ENCODE measurements around the gene BRSK2.
"Not testable (repeated sequence)": the region's sequence is repeated elsewhere in the genome, so short reads cannot be mapped to it uniquely, and the experiment has no call there.

BRSK2 gene

GRCh38 chr11:1502168-1502953 lies 112.6 kb downstream of the BRSK2 start:
- DNase-seq = no peak

DNA sequence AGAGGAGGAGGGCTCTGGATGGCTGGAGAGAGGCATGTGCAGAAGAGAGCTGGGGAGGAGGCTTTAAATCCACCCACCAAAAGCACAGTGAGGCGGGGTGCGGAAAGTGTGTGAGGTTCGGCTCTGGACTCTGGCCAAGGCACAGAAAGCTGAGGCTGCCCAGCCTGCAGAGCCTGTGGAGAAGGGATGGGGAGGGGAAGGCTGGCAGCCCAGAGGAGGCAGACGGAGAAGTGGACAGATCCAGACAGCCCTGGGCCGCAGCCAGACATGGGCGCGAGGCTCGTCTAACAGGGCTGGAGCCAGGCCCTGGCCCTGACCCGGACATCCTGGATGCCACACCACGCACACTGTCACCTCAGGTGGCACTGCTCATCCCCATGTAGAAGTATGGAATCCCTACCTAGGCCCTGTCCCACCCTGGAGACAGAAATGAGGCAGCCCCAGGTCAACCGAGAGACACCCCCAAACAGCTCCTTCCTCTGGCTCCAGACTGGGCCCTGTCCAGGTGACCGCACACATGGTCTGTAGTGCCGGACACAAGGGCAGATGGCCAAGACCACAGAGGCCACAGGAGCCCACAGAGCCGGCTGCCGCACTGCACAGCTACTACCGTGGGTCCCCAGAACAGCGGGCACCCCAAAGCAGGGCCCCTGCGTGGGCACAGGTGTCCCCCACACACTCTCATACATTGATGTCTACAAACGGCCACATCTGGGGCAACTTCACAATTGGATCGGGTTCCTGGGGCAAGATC lies 113.4 kb downstream of the BRSK2 start:
- no peak for DNase-seq

GRCh38 chr11:1503708-1504104 lies 114.0 kb downstream of the BRSK2 start:
- no peak for DNase-seq

DNA sequence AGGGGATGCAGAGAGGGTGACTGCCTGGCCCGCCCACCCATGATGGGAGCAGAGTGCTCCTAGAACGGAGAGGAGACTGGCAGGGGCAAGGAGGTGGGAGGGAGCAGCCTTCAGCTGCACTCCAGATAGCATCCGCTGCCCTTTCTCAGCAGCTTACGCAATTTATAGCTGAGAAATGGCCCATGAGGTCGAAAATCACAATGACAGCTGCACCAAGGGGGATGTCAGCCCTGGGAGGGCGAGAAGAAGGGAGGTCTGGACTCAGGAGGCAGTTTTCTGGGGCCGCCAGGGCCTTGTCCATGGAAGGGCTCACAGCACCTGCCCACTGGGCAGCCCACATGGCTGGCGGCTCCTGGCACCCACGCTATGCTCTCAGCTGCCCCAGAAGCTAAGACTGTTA lies 114.4 kb downstream of the BRSK2 start:
- no peak for DNase-seq

DNA sequence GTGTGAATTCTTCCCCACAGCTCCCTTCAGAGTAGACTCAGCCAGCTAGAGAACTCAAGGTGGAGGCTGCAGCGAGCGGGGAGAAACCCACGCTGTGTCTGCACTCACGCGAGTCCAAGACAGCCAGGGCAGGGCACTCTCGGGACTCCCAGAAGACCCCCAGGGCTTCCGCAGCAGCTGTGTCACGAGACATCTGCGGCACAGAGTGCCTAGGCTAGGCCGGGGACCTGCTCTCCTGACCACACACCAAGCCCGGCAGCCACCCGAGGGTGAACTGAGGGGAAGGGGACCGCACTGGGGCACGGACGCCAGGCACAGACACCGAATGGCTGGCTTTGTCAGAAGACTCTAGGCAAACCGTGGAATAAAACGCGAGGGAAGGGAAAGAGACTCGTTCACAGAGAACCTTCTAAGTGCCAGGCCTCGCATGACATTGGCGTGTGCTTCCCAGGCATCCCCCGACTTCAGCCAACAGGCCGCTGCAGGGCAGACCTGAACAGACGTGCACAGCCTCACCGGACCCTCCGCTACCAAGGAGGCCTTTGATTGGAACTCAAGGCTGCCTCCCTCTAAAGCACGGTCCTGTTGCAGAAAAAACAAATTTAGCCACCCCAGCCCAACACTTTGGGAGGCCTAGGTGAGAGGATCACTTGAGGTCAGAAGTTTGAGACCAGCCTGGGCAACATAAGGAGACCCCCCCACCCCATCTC lies 115.0 kb downstream of the BRSK2 start:
- no peak for DNase-seq

DNA sequence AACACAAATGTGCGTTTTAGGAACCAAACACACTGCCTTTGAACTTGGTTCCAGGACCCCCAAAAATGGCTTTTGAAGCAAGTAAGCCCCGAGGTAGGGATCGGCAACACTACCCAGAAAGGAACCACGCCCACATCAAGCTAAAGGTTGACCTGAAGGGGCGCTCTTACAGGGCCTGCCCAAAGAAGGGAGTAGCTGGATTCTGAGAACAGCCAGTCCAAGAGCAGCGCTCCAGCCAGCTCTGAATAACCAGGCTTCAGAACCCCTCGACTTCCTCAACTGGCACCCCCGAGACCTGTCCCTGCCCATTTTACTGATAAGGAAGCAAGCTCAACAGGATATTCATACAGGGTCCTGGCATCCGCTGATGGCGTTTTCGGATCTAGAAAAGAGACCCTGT lies 115.7 kb downstream of the BRSK2 start:
- DNase-seq = no peak

DNA sequence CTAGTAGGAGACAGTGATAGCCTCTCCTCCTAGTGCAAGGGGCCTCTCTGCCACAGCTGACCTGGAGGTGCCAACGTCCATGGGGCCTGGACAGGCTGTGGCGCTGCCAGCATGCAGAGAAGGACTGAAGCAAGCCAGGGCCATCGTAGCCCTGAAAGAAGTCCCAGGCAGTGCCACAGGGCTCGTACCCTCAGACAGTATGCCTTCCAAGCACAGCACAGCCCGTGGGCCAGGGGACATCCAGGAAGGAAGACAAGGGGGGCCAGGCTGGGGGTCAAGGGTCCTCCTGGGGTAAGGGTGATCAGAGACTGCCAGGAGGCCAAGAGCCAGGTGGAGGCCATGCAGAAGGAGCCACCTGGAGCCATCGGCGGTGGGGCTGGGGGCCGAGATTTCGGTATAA lies 117.2 kb downstream of the BRSK2 start:
- DNase-seq = no peak

DNA sequence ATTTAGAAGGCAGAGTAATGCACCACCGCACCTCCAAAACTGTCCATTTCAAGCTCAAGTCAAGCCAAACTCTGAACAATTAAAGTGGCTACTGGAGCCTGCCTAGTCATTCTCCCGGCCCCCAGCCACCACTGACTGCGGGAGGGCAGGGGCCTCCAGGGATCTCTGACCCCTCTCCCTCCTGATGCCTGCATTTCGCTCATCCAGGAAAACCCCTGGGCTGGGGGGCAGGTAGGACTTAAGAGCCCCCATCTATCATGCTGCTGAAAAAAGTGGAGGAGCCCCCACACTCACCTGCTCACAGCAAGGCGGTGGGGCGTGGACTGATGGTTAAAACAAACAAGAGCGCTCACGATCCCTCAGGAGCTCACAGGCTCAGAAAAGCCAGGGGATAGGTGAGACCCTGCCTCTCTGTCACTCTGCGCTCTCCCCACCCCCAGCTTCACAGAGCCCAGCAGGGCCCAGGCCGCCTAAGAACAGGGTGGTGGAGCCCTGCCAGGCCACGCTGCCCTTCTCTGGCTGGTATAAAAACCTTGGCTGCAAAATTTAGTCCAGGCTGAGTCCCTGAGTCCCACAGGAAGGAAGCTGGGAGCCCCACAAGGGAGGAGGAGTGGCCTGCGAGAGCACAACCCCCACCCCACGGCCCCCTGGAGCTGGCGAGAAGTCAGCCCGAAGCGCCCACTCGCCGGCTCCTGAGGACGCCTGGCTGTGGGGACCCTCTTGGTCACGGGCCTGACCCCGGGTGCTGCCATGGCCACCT lies 117.8 kb downstream of the BRSK2 start:
- DNase-seq = no peak

GRCh38 chr11:1508491-1508891 lies 118.8 kb downstream of the BRSK2 start:
- no peak for DNase-seq

DNA sequence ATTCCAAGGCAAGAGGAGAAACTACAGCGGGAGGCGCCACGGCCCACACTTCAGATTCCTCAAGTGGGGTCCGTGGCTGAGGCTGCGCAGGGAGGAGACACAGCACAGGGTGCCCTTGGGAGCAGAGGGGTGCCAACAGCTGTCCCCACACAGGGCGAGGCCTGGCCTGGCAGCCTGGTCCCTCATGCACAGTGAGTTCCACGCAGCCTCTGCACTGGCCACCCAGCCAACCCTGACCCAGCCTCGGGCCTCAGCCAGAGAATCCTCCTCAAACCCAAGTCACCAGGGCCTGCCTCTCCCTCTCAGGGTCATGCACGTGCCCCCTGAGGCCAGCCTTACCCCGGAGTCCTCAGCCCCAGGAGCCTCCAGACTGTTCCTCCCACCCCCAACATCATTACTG lies 119.3 kb downstream of the BRSK2 start:
- no peak for DNase-seq

GRCh38 chr11:1509626-1510255 lies 120.0 kb downstream of the BRSK2 start:
- no peak for DNase-seq

GRCh38 chr11:1510351-1510750 lies 120.6 kb downstream of the BRSK2 start:
- DNase-seq = not testable (repeated sequence)

DNA sequence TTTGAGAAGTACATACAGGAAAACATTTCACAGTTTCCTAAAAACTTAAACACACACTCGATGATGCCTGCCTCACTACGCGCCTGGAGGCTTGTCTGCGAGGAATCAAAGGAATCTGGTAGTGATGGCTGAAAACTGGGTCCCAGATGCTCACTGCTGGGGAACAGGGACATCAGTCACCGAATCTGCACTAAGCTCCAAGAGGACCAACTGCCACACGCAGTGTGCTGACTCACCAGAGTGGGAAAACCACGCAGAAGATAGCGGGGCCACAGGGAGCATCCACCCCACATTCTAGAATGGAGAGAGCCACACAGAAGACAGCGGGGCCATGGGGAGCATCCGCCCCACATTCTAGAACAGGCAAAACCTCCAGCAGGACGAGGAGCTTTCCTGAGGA lies 121.2 kb downstream of the BRSK2 start:
- DNase-seq = no peak

DNA sequence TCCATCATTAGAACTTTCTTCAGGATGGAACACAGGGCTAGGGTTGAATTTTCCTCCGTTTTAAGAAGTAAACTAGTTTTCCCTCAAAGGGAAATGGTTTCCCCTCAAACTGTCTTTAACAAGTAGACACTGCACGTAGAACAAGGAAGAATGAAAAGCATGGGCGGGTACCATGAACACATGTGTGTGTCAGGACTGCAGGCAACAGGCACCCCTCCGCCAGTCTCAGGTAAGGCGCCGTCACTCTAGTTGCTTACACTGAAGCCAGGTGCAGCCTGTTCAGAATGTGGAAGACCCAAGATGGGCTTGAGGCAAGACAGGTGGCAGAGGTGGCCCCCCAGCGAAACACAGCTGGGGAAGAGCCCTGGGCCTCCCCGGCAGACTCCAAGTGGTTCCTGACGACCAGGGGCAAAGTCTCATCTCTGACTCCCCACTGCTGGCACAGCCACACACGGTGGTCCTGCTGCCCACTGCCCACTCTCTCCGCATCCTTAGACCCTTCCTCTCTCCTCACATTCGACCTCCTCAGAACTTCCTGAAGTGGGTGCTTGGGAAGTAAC lies 122.3 kb downstream of the BRSK2 start:
- DNase-seq = no peak

Data from NCI-H1048 (cell line).